Lower lobe of right lung (tissue), 2 donors: Measurements from ENCODE around the gene MESP1. TPM values are rescaled to one million over a fixed set of nuclear protein-coding genes. Genes with fewer than 3 reads are reported as not detected.
A peak's percentile ranks its signal among the peaks of the same experiment; 100 is the strongest.

Experiments used
- ATAC-seq, 2 donors: fragments of 200-7000 bp; cut with Tn5 transposase; one replicate each; pipeline ENCODE4 v1.9.1; 2020 to 2022; ENCODE audit warnings: mild to moderate bottlenecking in 2 of 2, moderate library complexity in 2 of 2
- DNase-seq: peaks from one replicate; pipeline ENCODE4 v3.0.0-alpha.2; 2020
- H3K27ac ChIP-seq: fragments of 200-600 bp; one replicate; pipeline ENCODE4 v1.8.0; 2022
- H3K27me3 ChIP-seq: fragments of 200-600 bp; one replicate; pipeline ENCODE4 v1.8.0; 2022; ENCODE audit warnings: low read depth
- H3K36me3 ChIP-seq: fragments of 200-600 bp; one replicate; pipeline ENCODE4 v1.8.0; 2022; ENCODE audit warnings: mild to moderate bottlenecking
- H3K4me1 ChIP-seq: fragments of 200-600 bp; one replicate; pipeline ENCODE4 v1.8.0; 2022
- H3K4me3 ChIP-seq: fragments of 200-600 bp; one replicate; pipeline ENCODE4 v1.8.0; 2022; ENCODE audit warnings: mild to moderate bottlenecking
- H3K9me3 ChIP-seq: fragments of 200-600 bp; one replicate; pipeline ENCODE4 v1.8.0; 2022
- CTCF ChIP-seq: fragments of 200-600 bp; IDR thresholded peaks from one replicate; pipeline ENCODE4 v1.8.0; 2022; ENCODE audit warnings: antibody characterized with exemption, mild to moderate bottlenecking
- intact Hi-C: fragments of 100-400 bp; cut with DNase I; formaldehyde crosslinking; loops from one replicate; pipeline ENCODE4 v1.11.0; 2022
- long read RNA-seq: library from polyadenylated mRNA; unstranded; transcript quantifications from one replicate; pipeline ENCODE4 v2.0.0, GENCODE V29; 2021
- total RNA-seq: library from RNA; stranded (reverse); fragmentation: NEBNext Ultra II Directional; extraction: Animal tissue kit (Norgen Biotek cat#: 25700); gene quantifications from one replicate; pipeline ENCODE4 v1.2.1, GENCODE V29; 2021
- donor health status: DM: no; HTN: yes; CAD: no; lungs with severe emphysema.

MESP1 gene
- 0.53 TPM for total RNA-seq
- long read RNA-seq, result 0 reads

- H3K4me1 ChIP-seq, result peaks cover 16% of the 10 kb centered on the region
- peak; percentile 96 for ATAC-seq
- H3K27ac ChIP-seq, result peak within 1 kb of the TSS; percentile 54
- H3K4me3 ChIP-seq, result peak within 1 kb of the TSS; percentile 78
- intact Hi-C loops, result loop anchor here (10.0 kb wide), 1 partner anchor 124 kb away; no protein-coding TSS in a partner anchor
- no peaks in the 10 kb centered on the region for H3K9me3 ChIP-seq
- TF ChIP-seq CTCF, result peak; percentile 87
- H3K27me3 ChIP-seq, result peaks cover 21% of the 10 kb centered on the region
- H3K36me3 ChIP-seq, result no peaks in the 10 kb centered on the region
- DNase-seq, result peak; percentile 97
Observed at GRCh38 chr15:89750560-89751542, at the start of gene MESP1. MESP1 (minus strand) TSS chr15:89751249; CDS start chr15:89751231, 18 bp downstream.

GRCh38 chr15:89799918-89800498 lies 49.0 kb upstream of the MESP1 start:
- Histone ChIP-seq H3K27ac (no peak overlapping the region), H3K4me1 (peaks cover 4% of the 10 kb centered on the region), H3K9me3 (peaks cover 8% of the 10 kb centered on the region), H3K36me3 (peaks cover 31% of the 10 kb centered on the region), H3K27me3 (no peaks in the 10 kb centered on the region), H3K4me3 (no peak overlapping the region)
- intact Hi-C loops, result no loop called here
- no peak for DNase-seq
- ATAC-seq, result no peak
- no peak for TF ChIP-seq CTCF

GRCh38 chr15:89799011-89799911 lies 48.2 kb upstream of the MESP1 start:
- DNase-seq, result peak; percentile 17
- TF ChIP-seq CTCF, result no peak

GRCh38 chr15:89797678-89798201 lies 46.7 kb upstream of the MESP1 start:
- Histone ChIP-seq H3K4me3 (no peak overlapping the region), H3K9me3 (peaks cover 8% of the 10 kb centered on the region), H3K27ac (no peak overlapping the region), H3K36me3 (peaks cover 28% of the 10 kb centered on the region), H3K4me1 (peaks cover 11% of the 10 kb centered on the region), H3K27me3 (no peaks in the 10 kb centered on the region)
- DNase-seq (no peak), ATAC-seq (no peak)
- no peak for TF ChIP-seq CTCF
- intact Hi-C loops, result no loop called here

More at GRCh38 chr15:89799011-89799911, 48.2 kb upstream of the MESP1 start:
- no peak overlapping the region for H3K4me3 ChIP-seq
- H3K36me3 ChIP-seq, result peaks cover 31% of the 10 kb centered on the region
- peaks cover 11% of the 10 kb centered on the region for H3K4me1 ChIP-seq
- H3K9me3 ChIP-seq, result peaks cover 8% of the 10 kb centered on the region
- H3K27ac ChIP-seq, result no peak overlapping the region
- ATAC-seq, result no peak
- intact Hi-C loops, result no loop called here
- H3K27me3 ChIP-seq, result no peaks in the 10 kb centered on the region

GRCh38 chr15:89795996-89796395 lies 44.9 kb upstream of the MESP1 start:
- intact Hi-C loops, result no loop called here
- Histone ChIP-seq H3K4me3 (no peak overlapping the region), H3K9me3 (peaks cover 8% of the 10 kb centered on the region), H3K27ac (no peak overlapping the region), H3K27me3 (no peaks in the 10 kb centered on the region), H3K36me3 (peaks cover 33% of the 10 kb centered on the region), H3K4me1 (peaks cover 11% of the 10 kb centered on the region)
- DNase-seq, result no peak
- no peak for TF ChIP-seq CTCF
- ATAC-seq, result no peak
